ENCODE measurements around the gene SLC2A4RG. TPM values are rescaled to one million over a fixed set of nuclear protein-coding genes. Genes with fewer than 3 reads are reported as not detected.

The SLC2A4RG gene
- total and polyA plus RNA-seq, 2 experiments from 2014 or later = 43.9 to 50.4 TPM

GRCh38 chr20:63782051-63782471 is 42.5 kb downstream of the SLC2A4RG start:
- H2AFZ ChIP-seq = no peak overlapping the region

GRCh38 chr20:63782521-63782971 is 43.0 kb downstream of the SLC2A4RG start:
- whole genome bisulfite sequencing (ENCODE audit: low lambda C conversion rate, missing lambda C conversion rate) = 92% methylated on average over 12 of the region's 12 CpGs
- TF ChIP-seq EZH2 (IDR thresholded peaks at IDR 0.05; ENCODE audit: borderline replicate concordance) (no peak), CTCF (IDR thresholded peaks at IDR 0.05; ENCODE audit: poor library complexity) (no peak), EZH2phosphoT487 (IDR thresholded peaks at IDR 0.05; ENCODE audit: low read depth, severe bottlenecking, unreplicated experiment) (no peak)
- no peaks in the 10 kb centered on the region for H3K4me1 ChIP-seq (ENCODE audit: insufficient read depth)
- no peak overlapping the region for H2AFZ ChIP-seq
- H4K20me1 ChIP-seq (ENCODE audit: insufficient read depth, poor library complexity, severe bottlenecking) = no peaks in the 10 kb centered on the region
- no peak for DNase-seq (ENCODE audit: low spot score)
- H3K4me2 ChIP-seq = no peak overlapping the region
- H3K27ac ChIP-seq = no peak overlapping the region
- H3K27me3 ChIP-seq = no peaks in the 10 kb centered on the region
- H3K36me3 ChIP-seq (replicated peaks; ENCODE audit: insufficient read depth, low read depth) = no peaks in the 10 kb centered on the region
- H3K9me3 ChIP-seq (ENCODE audit: low read depth) = no peaks in the 10 kb centered on the region
- no peak overlapping the region for H3K4me3 ChIP-seq
- H3K9me2 ChIP-seq (replicated peaks; ENCODE audit: insufficient read depth) = no peaks in the 10 kb centered on the region
- H3K79me2 ChIP-seq = no peaks in the 10 kb centered on the region

More at GRCh38 chr20:63782051-63782471, 42.5 kb downstream of the SLC2A4RG start:
- Histone ChIP-seq H3K9me3 (ENCODE audit: low read depth) (no peaks in the 10 kb centered on the region), H3K4me2 (no peak overlapping the region), H3K79me2 (no peaks in the 10 kb centered on the region), H3K4me3 (no peak overlapping the region), H3K9me2 (replicated peaks; ENCODE audit: insufficient read depth) (no peaks in the 10 kb centered on the region), H3K4me1 (ENCODE audit: insufficient read depth) (no peaks in the 10 kb centered on the region), H3K36me3 (replicated peaks; ENCODE audit: insufficient read depth, low read depth) (no peaks in the 10 kb centered on the region), H4K20me1 (ENCODE audit: insufficient read depth, poor library complexity, severe bottlenecking) (no peaks in the 10 kb centered on the region), H3K27ac (no peak overlapping the region), H3K27me3 (no peaks in the 10 kb centered on the region)
- 85% methylated on average over 15 of the region's 18 CpGs for WGBS (ENCODE audit: low lambda C conversion rate, missing lambda C conversion rate)
- DNase-seq (ENCODE audit: low spot score) = no peak
- no peak for TF ChIP-seq EZH2phosphoT487 (IDR thresholded peaks at IDR 0.05; ENCODE audit: low read depth, severe bottlenecking, unreplicated experiment)
- TF ChIP-seq EZH2 (IDR thresholded peaks at IDR 0.05; ENCODE audit: borderline replicate concordance) = no peak
- no peak for TF ChIP-seq CTCF (IDR thresholded peaks at IDR 0.05; ENCODE audit: poor library complexity)

- WGBS (ENCODE audit: low lambda C conversion rate, missing lambda C conversion rate) = 93% methylated on average over 16 of the region's 16 CpGs
- Histone ChIP-seq H3K9me2 (replicated peaks; ENCODE audit: insufficient read depth) (no peaks in the 10 kb centered on the region), H3K36me3 (replicated peaks; ENCODE audit: insufficient read depth, low read depth) (no peaks in the 10 kb centered on the region), H3K4me3 (no peak overlapping the region), H3K4me2 (no peak overlapping the region), H3K4me1 (ENCODE audit: insufficient read depth) (no peaks in the 10 kb centered on the region), H4K20me1 (ENCODE audit: insufficient read depth, poor library complexity, severe bottlenecking) (no peaks in the 10 kb centered on the region), H3K27ac (no peak overlapping the region), H3K9me3 (ENCODE audit: low read depth) (no peaks in the 10 kb centered on the region), H3K79me2 (no peaks in the 10 kb centered on the region), H2AFZ (no peak overlapping the region), H3K27me3 (no peaks in the 10 kb centered on the region)
- no peak for TF ChIP-seq EZH2 (IDR thresholded peaks at IDR 0.05; ENCODE audit: borderline replicate concordance)
- TF ChIP-seq EZH2phosphoT487 (IDR thresholded peaks at IDR 0.05; ENCODE audit: low read depth, severe bottlenecking, unreplicated experiment) = no peak
- no peak for TF ChIP-seq CTCF (IDR thresholded peaks at IDR 0.05; ENCODE audit: poor library complexity)
- DNase-seq (ENCODE audit: low spot score) = no peak
Observed at GRCh38 chr20:63783970-63784369, 44.4 kb downstream of the SLC2A4RG start.

All from hepatocyte (in vitro differentiated cells).